Neuron (in vitro differentiated cells): ENCODE measurements around the gene CXorf38.

Source experiments
- H2AFZ ChIP-seq: one replicate; pipeline ENCODE4 v1.6.1; 2013; ENCODE audit warnings: low read depth, mild to moderate bottlenecking, inconsistent platforms, low read length, moderate library complexity
- H3K27me3 ChIP-seq: one replicate; pipeline ENCODE4 v1.6.1; 2013; ENCODE audit warnings: low read length; ENCODE audit not compliant: insufficient read depth
- H3K36me3 ChIP-seq: one replicate; pipeline ENCODE4 v1.6.1; 2013; ENCODE audit warnings: low read length; ENCODE audit not compliant: insufficient read depth
- H3K4me1 ChIP-seq: one replicate; pipeline ENCODE4 v1.6.1; 2013; ENCODE audit warnings: low read length; ENCODE audit not compliant: insufficient read depth
- H3K4me3 ChIP-seq: 2 replicates; pipeline ENCODE4 v1.5.1; 2013; ENCODE audit warnings: mild to moderate bottlenecking, low read length, moderate library complexity
- H3K9me3 ChIP-seq: one replicate; pipeline ENCODE4 v1.6.1; 2013; ENCODE audit warnings: low read length

The CXorf38 gene

DNA sequence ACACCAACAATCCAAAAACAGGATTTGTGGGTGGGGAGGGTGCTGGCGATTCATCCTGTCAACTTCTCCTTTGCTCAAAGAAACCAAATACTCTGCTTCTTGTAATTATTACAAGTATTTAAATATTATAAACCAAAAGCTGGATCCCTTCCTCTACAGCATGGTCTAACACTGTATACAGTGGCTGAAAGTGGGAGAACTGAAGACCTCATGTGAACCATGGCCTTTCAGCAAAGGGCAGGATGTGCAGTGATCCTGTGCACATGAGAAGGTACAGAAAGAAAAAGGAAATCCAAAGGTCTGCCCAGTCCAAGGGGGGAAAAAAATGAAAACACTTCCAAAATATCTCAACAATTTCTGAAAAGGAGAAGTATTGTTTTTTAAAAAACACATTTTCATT lies 5.3 kb upstream of the CXorf38 start:
- peaks cover 12% of the 10 kb centered on the region for H3K36me3 ChIP-seq
- H3K4me1 ChIP-seq, result peaks cover 4% of the 10 kb centered on the region
- H3K27me3 ChIP-seq, result no peaks in the 10 kb centered on the region
- no peak overlapping the region for H3K4me3 ChIP-seq
- H2AFZ ChIP-seq, result no peak overlapping the region
- H3K9me3 ChIP-seq, result no peaks in the 10 kb centered on the region

DNA sequence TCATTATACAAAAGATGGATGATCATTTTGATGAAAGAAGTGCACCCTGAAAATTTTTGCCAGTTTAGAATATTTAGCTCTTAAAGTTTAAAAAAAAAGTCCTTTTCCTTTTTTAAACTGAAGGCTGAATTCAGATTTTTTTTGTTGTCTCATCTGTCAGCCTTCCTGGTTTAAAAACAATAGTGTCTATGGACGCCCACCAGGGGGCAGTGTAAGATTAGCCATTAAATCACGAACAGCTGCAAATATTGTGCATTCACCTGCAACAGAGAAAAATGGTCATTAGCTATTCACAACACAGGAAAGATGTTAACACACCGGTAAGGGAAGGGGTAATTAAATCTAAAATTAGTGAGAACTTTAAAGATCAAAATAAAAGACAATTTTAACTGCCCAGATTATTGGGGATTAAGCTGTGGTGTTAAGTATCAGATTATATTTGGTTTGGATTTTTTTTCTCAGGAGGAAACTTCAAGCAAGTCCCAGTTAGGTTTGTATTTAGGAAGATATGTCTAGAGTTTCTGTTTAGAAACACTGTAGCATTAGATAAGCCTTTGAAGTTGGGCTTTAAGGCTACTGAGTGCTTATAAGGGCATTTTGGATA lies 4.4 kb upstream of the CXorf38 start:
- peaks cover 5% of the 10 kb centered on the region for H3K4me1 ChIP-seq
- no peak overlapping the region for H2AFZ ChIP-seq
- no peak overlapping the region for H3K4me3 ChIP-seq
- peaks cover 12% of the 10 kb centered on the region for H3K36me3 ChIP-seq
- no peaks in the 10 kb centered on the region for H3K27me3 ChIP-seq
- no peaks in the 10 kb centered on the region for H3K9me3 ChIP-seq

GRCh38 chrX:40646489-40647306 lies 663 bp downstream of the CXorf38 start:
- Histone ChIP-seq H2AFZ (peak overlapping the region; percentile 38), H3K36me3 (no peaks in the 10 kb centered on the region), H3K9me3 (no peaks in the 10 kb centered on the region), H3K27me3 (no peaks in the 10 kb centered on the region), H3K4me1 (peaks cover 11% of the 10 kb centered on the region), H3K4me3 (peak overlapping the region; percentile 55)

DNA sequence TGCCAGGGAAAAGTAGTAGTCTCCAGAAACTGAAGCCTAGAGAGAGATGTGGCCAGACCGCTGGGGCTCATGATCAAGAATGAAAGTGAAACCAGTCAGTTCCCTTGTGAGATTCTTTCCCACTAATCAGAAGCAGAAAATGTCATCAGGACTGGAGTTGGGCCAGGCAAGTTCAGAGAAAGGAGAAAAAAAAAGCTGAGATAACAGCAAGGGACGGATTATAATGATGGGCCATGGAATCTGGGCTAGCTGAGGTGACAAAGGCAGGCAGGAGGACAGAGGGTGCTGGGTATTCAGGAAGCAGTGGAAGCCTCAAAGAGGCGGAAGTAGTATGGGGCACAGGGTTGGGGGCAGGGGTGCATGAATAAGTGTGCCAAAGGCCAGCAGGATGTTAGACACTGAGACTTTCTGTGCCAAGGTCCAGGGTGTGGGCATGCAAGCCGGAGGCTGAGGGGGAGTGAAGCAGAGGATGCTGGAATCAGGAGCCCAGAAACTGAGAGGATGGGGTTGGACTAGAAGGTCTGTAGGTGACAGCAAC lies 2.5 kb downstream of the CXorf38 start:
- H3K4me3 ChIP-seq, result no peak overlapping the region

GRCh38 chrX:40644176-40644575 lies 3.2 kb downstream of the CXorf38 start:
- H3K36me3 ChIP-seq, result peaks cover 6% of the 10 kb centered on the region
- H3K27me3 ChIP-seq, result no peaks in the 10 kb centered on the region
- H3K9me3 ChIP-seq, result no peaks in the 10 kb centered on the region
- peaks cover 11% of the 10 kb centered on the region for H3K4me1 ChIP-seq
- H2AFZ ChIP-seq, result no peak overlapping the region
- H3K4me3 ChIP-seq, result no peak overlapping the region

More for the DNA sequence above, 2.5 kb downstream of the CXorf38 start:
- Histone ChIP-seq H3K4me1 (peaks cover 11% of the 10 kb centered on the region), H3K27me3 (no peaks in the 10 kb centered on the region), H2AFZ (no peak overlapping the region), H3K36me3 (peaks cover under 1% of the 10 kb centered on the region), H3K9me3 (no peaks in the 10 kb centered on the region)

GRCh38 chrX:40637687-40638086 lies 9.7 kb downstream of the CXorf38 start:
- Histone ChIP-seq H3K36me3 (peaks cover 23% of the 10 kb centered on the region), H3K4me3 (no peak overlapping the region)

GRCh38 chrX:40632199-40632598 lies 15.2 kb downstream of the CXorf38 start:
- no peaks in the 10 kb centered on the region for H3K27me3 ChIP-seq
- H3K36me3 ChIP-seq, result peaks cover 18% of the 10 kb centered on the region
- H3K9me3 ChIP-seq, result no peaks in the 10 kb centered on the region
- no peak overlapping the region for H3K4me3 ChIP-seq
- H2AFZ ChIP-seq, result no peak overlapping the region
- no peaks in the 10 kb centered on the region for H3K4me1 ChIP-seq

More at GRCh38 chrX:40637687-40638086, 9.7 kb downstream of the CXorf38 start:
- Histone ChIP-seq H3K9me3 (no peaks in the 10 kb centered on the region), H3K27me3 (no peaks in the 10 kb centered on the region), H3K4me1 (no peaks in the 10 kb centered on the region), H2AFZ (no peak overlapping the region)

DNA sequence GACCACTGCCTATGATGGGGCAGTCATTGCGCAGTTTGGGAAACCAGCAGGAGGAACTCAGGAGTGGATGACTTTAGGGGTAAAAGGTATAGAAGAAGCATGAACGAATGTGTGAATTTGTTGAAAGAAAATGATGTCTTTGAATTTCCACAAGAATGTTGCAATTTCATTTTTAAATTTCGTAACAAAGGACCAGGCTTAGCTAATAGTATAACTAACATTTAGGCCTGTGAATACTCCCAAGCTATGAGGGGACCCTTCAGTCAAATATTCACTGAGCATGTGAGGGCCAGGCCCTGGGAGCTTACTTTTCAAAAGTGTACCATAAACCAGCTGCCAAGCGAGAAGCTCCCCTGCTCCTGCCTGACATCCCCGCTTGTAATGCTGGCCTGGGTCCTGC lies 18.9 kb downstream of the CXorf38 start:
- Histone ChIP-seq H3K36me3 (peaks cover 8% of the 10 kb centered on the region), H3K4me3 (no peak overlapping the region), H3K4me1 (no peaks in the 10 kb centered on the region), H2AFZ (no peak overlapping the region), H3K27me3 (no peaks in the 10 kb centered on the region), H3K9me3 (peaks cover 1% of the 10 kb centered on the region)

DNA sequence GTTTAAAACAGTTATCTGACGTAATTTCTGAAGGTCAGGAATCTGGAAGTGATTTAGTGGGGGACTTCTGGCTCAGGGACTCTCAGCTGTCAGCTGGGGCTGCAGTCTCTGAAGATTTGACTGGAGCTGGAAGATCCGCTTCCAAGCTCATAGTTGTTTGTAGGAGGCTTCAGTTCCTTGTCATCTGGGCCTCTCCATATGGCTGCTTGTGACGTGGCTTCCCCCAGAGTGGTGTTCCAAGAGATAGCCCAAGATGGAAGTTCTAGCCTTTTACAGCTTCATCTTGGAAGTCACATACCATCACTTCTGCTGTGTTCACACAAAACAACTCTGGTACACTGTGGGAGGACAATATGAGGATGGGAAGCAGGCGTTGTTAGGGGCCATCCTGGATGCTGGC lies 22.1 kb downstream of the CXorf38 start:
- Histone ChIP-seq H3K9me3 (peaks cover 2% of the 10 kb centered on the region), H2AFZ (no peak overlapping the region), H3K36me3 (peaks cover 6% of the 10 kb centered on the region), H3K4me3 (no peak overlapping the region), H3K27me3 (no peaks in the 10 kb centered on the region), H3K4me1 (no peaks in the 10 kb centered on the region)

GRCh38 chrX:40623665-40624064 lies 23.7 kb downstream of the CXorf38 start:
- peaks cover 3% of the 10 kb centered on the region for H3K36me3 ChIP-seq
- H3K27me3 ChIP-seq, result no peaks in the 10 kb centered on the region
- H3K9me3 ChIP-seq, result peaks cover 2% of the 10 kb centered on the region
- H3K4me3 ChIP-seq, result no peak overlapping the region
- no peak overlapping the region for H2AFZ ChIP-seq
- no peaks in the 10 kb centered on the region for H3K4me1 ChIP-seq

GRCh38 chrX:40623139-40623536 lies 24.2 kb downstream of the CXorf38 start, which contains the start of gene MPC1L:
TSS of gene MPC1L (plus strand) at chrX:40623428. CDS start at chrX:40623566, 138 bp downstream.
- Histone ChIP-seq H3K4me3 (no peak within 1 kb of the TSS), H3K4me1 (peaks cover under 1% of the 10 kb centered on the region), H2AFZ (no peak within 1 kb of the TSS), H3K9me3 (peaks cover 2% of the 10 kb centered on the region), H3K36me3 (peaks cover under 1% of the 10 kb centered on the region), H3K27me3 (no peaks in the 10 kb centered on the region)

- no peaks in the 10 kb centered on the region for H3K36me3 ChIP-seq
- H3K27me3 ChIP-seq, result no peaks in the 10 kb centered on the region
- peaks cover 5% of the 10 kb centered on the region for H3K4me1 ChIP-seq
- H3K9me3 ChIP-seq, result peaks cover 2% of the 10 kb centered on the region
- no peak overlapping the region for H3K4me3 ChIP-seq
- H2AFZ ChIP-seq, result no peak overlapping the region
These were observed 24.8 kb downstream of the CXorf38 start for GRCh38 chrX:40622479-40623138.

DNA sequence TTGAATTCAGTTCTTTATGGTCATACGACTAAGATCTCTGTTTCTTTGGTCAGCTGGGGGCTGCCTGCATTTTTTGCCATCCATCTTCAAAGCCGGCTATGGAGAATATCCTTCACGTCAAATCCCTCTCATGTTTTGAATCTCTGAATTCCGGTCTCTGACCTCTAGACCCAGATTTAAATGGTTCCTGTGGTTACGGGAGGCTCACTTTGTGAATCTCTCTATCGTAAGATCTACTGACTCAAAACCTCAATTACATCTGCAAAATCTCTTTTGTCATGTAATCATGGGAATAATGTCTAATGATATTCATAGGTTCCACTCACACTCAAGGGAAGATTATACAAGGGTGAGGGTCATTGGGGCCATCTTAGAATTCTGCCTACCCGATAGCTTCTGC lies 29.8 kb downstream of the CXorf38 start:
- Histone ChIP-seq H3K36me3 (no peaks in the 10 kb centered on the region), H3K27me3 (no peaks in the 10 kb centered on the region), H3K4me1 (peaks cover 10% of the 10 kb centered on the region), H2AFZ (no peak overlapping the region), H3K9me3 (no peaks in the 10 kb centered on the region), H3K4me3 (no peak overlapping the region)
